ENCODE results near the gene DNM3. TPM values are rescaled to one million over a fixed set of nuclear protein-coding genes. Genes with fewer than 3 reads are reported as not detected.
A peak's percentile ranks its signal among the peaks of the same experiment; 100 is the strongest.

Gene DNM3
- total and polyA plus RNA-seq, 2 donors (not counting 3 experiments of a cell fraction or from before 2014, with no cell fraction given): 1.4 to 2.5 TPM

GRCh38 chr1:172179918-172180317 lies 338.6 kb downstream of the DNM3 start:
- no peaks in the 10 kb centered on the region for H3K36me3 ChIP-seq (ENCODE audit: control insufficient read depth in 2 of 2, extremely low read depth in 1 of 2, insufficient read depth in 2 of 2, low read length in 2 of 2)
- no peaks in the 10 kb centered on the region for H3K27me3 ChIP-seq (ENCODE audit: control insufficient read depth in 2 of 2, insufficient read depth in 2 of 2, low read length in 2 of 2)
- TF ChIP-seq JUN (IDR thresholded peaks at IDR 0.05; ENCODE audit: borderline replicate concordance, insufficient read depth, insufficient read length, low read depth) (no peak), MAX (IDR thresholded peaks at IDR 0.05; ENCODE audit: insufficient read depth, insufficient read length) (no peak), FOS (IDR thresholded peaks at IDR 0.05; ENCODE audit: borderline replicate concordance, insufficient read depth, low read length) (no peak)
- H3K27ac ChIP-seq (ENCODE audit: insufficient read depth, low read depth, low read length): no peak overlapping the region
- no peak for FAIRE-seq
- dilution Hi-C loops (cut with MboI; ENCODE audit: extremely low pct_ligation_motif_present, low sequenced_read_pairs) (no loop called here), intact Hi-C loops (cut with micrococcal nuclease) (loop anchor here (2.0 to 5.0 kb wide), 4 partner anchors 17 to 219 kb away; no protein-coding TSS in a partner anchor)
- no peaks in the 10 kb centered on the region for H3K79me2 ChIP-seq (ENCODE audit: control insufficient read depth, insufficient read depth, low read length)
- H3K9ac ChIP-seq (replicated peaks; ENCODE audit: extremely low read depth, insufficient read depth, low read length): no peak overlapping the region
- H3K4me2 ChIP-seq (ENCODE audit: insufficient read depth, low read length): no peak overlapping the region
- DNase-seq (ENCODE audit: low read depth, low spot score): no peak
- BruUV-seq (replicated peaks): no TSS peak
- no peaks in the 10 kb centered on the region for H3K9me1 ChIP-seq (replicated peaks; ENCODE audit: control insufficient read depth, extremely low read depth, insufficient read depth, low read length)
- no peak overlapping the region for H2AFZ ChIP-seq (ENCODE audit: low read depth, low read length)
- no peaks in the 10 kb centered on the region for H4K20me1 ChIP-seq (replicated peaks; ENCODE audit: control insufficient read depth, extremely low read depth, insufficient read depth, low read length)
- peaks cover 11% of the 10 kb centered on the region for H3K4me1 ChIP-seq (ENCODE audit: control insufficient read depth, extremely low read depth, insufficient read depth, low read length)
- CTCF ChIA-PET: interaction anchor here (1.3 to 1.5 kb wide), 2 partner anchors 35 to 220 kb away, joined by 8 to 10 read pairs; no protein-coding TSS in a partner anchor
- H3K9me3 ChIP-seq (replicated peaks; ENCODE audit: control insufficient read depth, insufficient read depth, low read length): no peaks in the 10 kb centered on the region
- no peak overlapping the region for H3K4me3 ChIP-seq (replicated peaks in 1 of 3; ENCODE audit: insufficient read depth in 1 of 3, low read depth in 1 of 3, low read length in 3 of 3)
- POLR2A ChIA-PET: no interaction called here

- H3K27ac ChIP-seq (ENCODE audit: insufficient read depth, low read depth, low read length): peak overlapping the region; percentile 46
- no peaks in the 10 kb centered on the region for H3K79me2 ChIP-seq (ENCODE audit: control insufficient read depth, insufficient read depth, low read length)
- no peaks in the 10 kb centered on the region for H3K36me3 ChIP-seq (ENCODE audit: control insufficient read depth in 2 of 2, extremely low read depth in 1 of 2, insufficient read depth in 2 of 2, low read length in 2 of 2)
- peak; percentile 75 for DNase-seq (ENCODE audit: low read depth, low spot score)
- H3K9me3 ChIP-seq (replicated peaks; ENCODE audit: control insufficient read depth, insufficient read depth, low read length): no peaks in the 10 kb centered on the region
- TF ChIP-seq MYC (IDR thresholded peaks at IDR 0.05; ENCODE audit: low read depth, low read length): no peak
- no peak for TF ChIP-seq POLR2AphosphoS5 (IDR thresholded peaks at IDR 0.05; ENCODE audit: insufficient read depth, low read depth, low read length)
- no peak for TF ChIP-seq GATA2 (IDR thresholded peaks at IDR 0.05; ENCODE audit: insufficient read depth, insufficient read length, low read depth, low read length)
- TF ChIP-seq MAX (IDR thresholded peaks at IDR 0.05; ENCODE audit: insufficient read depth, insufficient read length): no peak
- no peak for TF ChIP-seq EZH2 (IDR thresholded peaks at IDR 0.05; ENCODE audit: borderline replicate concordance, low read depth, low read length, severe bottlenecking)
- H2AFZ ChIP-seq (ENCODE audit: low read depth, low read length): peak overlapping the region; percentile 72
- BruUV-seq (replicated peaks): no TSS peak
- intact Hi-C loops (cut with micrococcal nuclease) (loop anchor here (1.0 to 5.0 kb wide), 7 partner anchors 18 to 218 kb away; no protein-coding TSS in a partner anchor), dilution Hi-C loops (cut with MboI; ENCODE audit: extremely low pct_ligation_motif_present, low sequenced_read_pairs) (no loop called here)
- peak overlapping the region; percentile 25 for H3K9ac ChIP-seq (replicated peaks; ENCODE audit: extremely low read depth, insufficient read depth, low read length)
- peaks cover 11% of the 10 kb centered on the region for H3K4me1 ChIP-seq (ENCODE audit: control insufficient read depth, extremely low read depth, insufficient read depth, low read length)
- H4K20me1 ChIP-seq (replicated peaks; ENCODE audit: control insufficient read depth, extremely low read depth, insufficient read depth, low read length): no peaks in the 10 kb centered on the region
- ChIA-PET CTCF (interaction anchor here (1.1 to 1.6 kb wide), 7 partner anchors 14 to 219 kb away, joined by 3 to 10 read pairs (median 5); no protein-coding TSS in a partner anchor), POLR2A (interaction anchor here (0.7 kb wide), 1 partner anchor 654 kb away, joined by 6 read pairs; no protein-coding TSS in a partner anchor)
- no peaks in the 10 kb centered on the region for H3K9me1 ChIP-seq (replicated peaks; ENCODE audit: control insufficient read depth, extremely low read depth, insufficient read depth, low read length)
- peak overlapping the region in 1 of 3 experiments; percentile 58 for H3K4me3 ChIP-seq (replicated peaks in 1 of 3; ENCODE audit: insufficient read depth in 1 of 3, low read depth in 1 of 3, low read length in 3 of 3)
- FAIRE-seq: no peak
- H3K4me2 ChIP-seq (ENCODE audit: insufficient read depth, low read length): peak overlapping the region; percentile 65
- no peaks in the 10 kb centered on the region for H3K27me3 ChIP-seq (ENCODE audit: control insufficient read depth in 2 of 2, insufficient read depth in 2 of 2, low read length in 2 of 2)
These were observed 339.4 kb downstream of the DNM3 start for GRCh38 chr1:172180501-172181285.
